Measurements from ENCODE around the gene SGTA. TPM values are rescaled to one million over a fixed set of nuclear protein-coding genes. Genes with fewer than 3 reads are reported as not detected.

Gene SGTA
- total RNA-seq, 2 experiments from 2014 or later, result 49.3 to 58.6 TPM

DNA sequence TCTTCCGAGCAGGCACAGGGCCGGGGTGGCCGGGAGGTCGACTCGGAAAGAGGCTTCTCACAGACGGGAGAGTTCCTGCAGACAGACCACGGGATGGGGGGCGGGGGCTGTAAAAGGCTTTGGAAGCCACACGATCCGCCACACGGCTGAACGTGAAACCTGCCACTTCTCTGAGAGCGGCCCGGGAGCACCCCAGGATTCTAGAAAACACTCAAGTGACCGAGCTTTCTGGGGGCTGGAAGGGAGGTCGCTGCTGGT lies 27.7 kb downstream of the SGTA start:
- H3K4me1 Mint-ChIP-seq, result peaks cover 8% of the 10 kb centered on the region
- peaks cover 8% of the 10 kb centered on the region for H3K36me3 Mint-ChIP-seq
- H3K27ac Mint-ChIP-seq, result no peak overlapping the region
- CTCF ChIA-PET, result interaction anchor here (1.1 kb wide), 1 partner anchor 107 kb away, joined by 3 read pairs; no protein-coding TSS in a partner anchor
- DNase-seq (no peak), ATAC-seq (no peak)
- no peaks in the 10 kb centered on the region for H3K27me3 Mint-ChIP-seq
- H3K4me3 Mint-ChIP-seq, result no peak overlapping the region
- no peaks in the 10 kb centered on the region for H3K9me3 Mint-ChIP-seq (ENCODE audit: low read depth)

DNA sequence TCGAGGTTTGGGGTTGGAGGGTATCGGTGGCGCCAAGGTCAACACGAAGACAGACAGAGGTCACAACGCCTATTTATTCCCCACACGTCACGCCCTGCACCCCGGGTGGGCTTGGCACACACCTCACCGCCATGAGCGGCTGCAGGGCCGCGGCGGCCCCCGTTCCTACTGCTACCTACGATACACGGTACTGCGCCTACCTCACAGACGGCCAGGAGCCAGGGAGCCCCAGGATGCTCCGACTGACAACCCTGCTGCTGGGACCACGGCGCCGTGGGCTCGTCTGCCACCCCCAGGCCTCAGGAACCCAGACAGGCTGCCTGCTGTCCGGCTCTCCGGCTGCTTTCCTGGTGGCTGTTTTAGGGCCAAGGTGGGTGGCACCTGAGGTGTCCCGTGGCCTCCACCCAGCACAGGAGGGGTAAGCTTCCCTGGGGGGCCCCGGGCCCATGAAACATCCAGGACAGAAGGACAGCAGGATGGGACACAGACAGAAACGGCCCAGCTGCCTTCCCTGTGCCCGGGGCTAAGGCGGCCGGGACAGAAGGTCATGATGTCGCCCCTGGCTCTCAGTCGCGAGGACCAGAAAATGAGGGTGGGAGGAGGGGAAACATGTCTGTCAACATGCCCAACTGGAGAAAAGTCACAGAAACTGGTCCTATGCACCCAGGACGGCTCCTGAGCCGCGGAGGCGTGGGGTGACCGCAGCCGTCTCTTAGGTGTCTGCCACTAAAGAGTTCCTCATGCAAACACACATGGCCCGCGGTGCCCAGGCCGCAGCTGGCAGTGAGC lies 28.2 kb downstream of the SGTA start:
- Mint-ChIP-seq H3K9me3 (ENCODE audit: low read depth) (no peaks in the 10 kb centered on the region), H3K27me3 (no peaks in the 10 kb centered on the region), H3K4me1 (peaks cover 6% of the 10 kb centered on the region), H3K27ac (no peak overlapping the region), H3K36me3 (peaks cover 6% of the 10 kb centered on the region), H3K4me3 (no peak overlapping the region)
- ATAC-seq, result no peak
- CTCF ChIA-PET, result no interaction called here
- DNase-seq, result no peak

DNA sequence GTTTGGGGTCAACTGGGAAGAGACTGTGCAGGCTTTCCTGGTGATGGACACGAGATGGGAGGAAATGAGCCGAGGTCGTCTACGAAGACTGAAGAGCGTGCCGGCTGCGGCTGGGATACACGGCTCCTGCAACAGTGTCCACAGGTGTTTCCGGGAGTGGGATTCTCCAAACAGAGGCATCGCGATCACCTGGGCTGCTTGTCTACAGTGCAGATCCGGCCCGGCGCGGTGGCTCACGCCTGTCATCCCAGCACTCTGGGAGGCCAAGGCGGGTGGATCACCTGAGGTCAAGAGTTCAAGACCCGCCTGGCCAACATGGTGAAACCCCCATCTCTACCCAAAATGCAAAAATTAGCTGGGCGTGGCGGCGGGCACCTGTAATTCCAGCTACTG lies 31.6 kb downstream of the SGTA start:
- CTCF ChIA-PET, result interaction anchor here (8.4 kb wide), 1 partner anchor 104 kb away, joined by 88 read pairs; no protein-coding TSS in a partner anchor
- no peak overlapping the region for H3K27ac Mint-ChIP-seq

GRCh38 chr19:2750808-2751437 lies 32.1 kb downstream of the SGTA start:
- CTCF ChIA-PET, result interaction anchor here (1.2 to 8.4 kb wide), 3 partner anchors 49 to 126 kb away, joined by 3 to 88 read pairs (median 3); no protein-coding TSS in a partner anchor
- ATAC-seq (no peak), DNase-seq (no peak)
- Mint-ChIP-seq H3K27ac (no peak overlapping the region), H3K27me3 (no peaks in the 10 kb centered on the region), H3K9me3 (ENCODE audit: low read depth) (no peaks in the 10 kb centered on the region), H3K4me1 (no peaks in the 10 kb centered on the region), H3K4me3 (no peak overlapping the region), H3K36me3 (no peaks in the 10 kb centered on the region)

More for the DNA sequence above, 31.6 kb downstream of the SGTA start:
- no peaks in the 10 kb centered on the region for H3K4me1 Mint-ChIP-seq
- no peaks in the 10 kb centered on the region for H3K36me3 Mint-ChIP-seq
- ATAC-seq (no peak), DNase-seq (no peak)
- no peaks in the 10 kb centered on the region for H3K9me3 Mint-ChIP-seq (ENCODE audit: low read depth)
- H3K4me3 Mint-ChIP-seq, result no peak overlapping the region
- no peaks in the 10 kb centered on the region for H3K27me3 Mint-ChIP-seq

- ATAC-seq, result no peak
- Mint-ChIP-seq H3K27ac (no peak overlapping the region), H3K4me3 (no peak overlapping the region), H3K36me3 (no peaks in the 10 kb centered on the region), H3K27me3 (peaks cover 8% of the 10 kb centered on the region), H3K4me1 (no peaks in the 10 kb centered on the region), H3K9me3 (ENCODE audit: low read depth) (no peaks in the 10 kb centered on the region)
- CTCF ChIA-PET, result interaction anchor here (0.8 to 8.4 kb wide), 2 partner anchors 85 to 100 kb away, joined by 3 to 88 read pairs; no protein-coding TSS in a partner anchor
- DNase-seq, result no peak
Measured at GRCh38 chr19:2747349-2747748, 35.7 kb downstream of the SGTA start.

DNA sequence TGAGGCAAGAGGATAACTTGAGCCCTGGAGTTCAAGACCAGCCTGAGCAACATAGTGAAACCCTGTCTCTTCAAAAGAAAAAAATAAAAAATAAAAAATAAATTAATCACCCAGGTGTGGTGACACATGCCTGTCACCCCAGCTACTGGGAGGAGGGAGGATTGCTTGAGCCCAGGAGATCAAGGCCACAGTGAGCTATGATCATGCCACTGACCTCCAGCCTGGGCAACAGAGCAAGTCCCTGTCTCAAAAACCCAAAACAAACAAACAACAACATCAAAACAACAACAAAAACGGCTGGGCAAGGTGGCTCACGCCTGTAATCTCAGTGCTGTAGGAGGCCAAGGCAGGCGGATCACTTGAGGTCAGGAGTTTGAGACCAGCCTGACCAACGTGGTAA lies 39.0 kb downstream of the SGTA start:
- no peak for ATAC-seq

DNA sequence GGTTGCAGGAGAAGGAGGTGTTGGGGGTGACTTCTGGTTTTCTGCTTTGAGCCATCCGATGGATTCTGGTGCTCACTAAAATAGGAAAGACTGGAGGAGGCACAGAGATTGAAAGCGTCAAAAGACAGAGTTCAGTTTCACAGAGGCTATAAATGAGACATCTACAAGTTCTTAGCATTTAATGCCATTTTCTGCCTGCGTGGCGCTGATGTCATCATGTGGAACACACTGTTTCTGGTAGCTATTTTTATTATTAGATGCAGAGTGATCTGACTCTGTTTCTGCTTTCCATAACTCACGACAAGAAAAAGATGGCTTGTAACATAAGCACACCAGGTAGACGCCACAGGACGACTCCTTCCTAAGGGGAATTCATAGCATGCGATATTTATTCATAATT lies 40.0 kb downstream of the SGTA start:
- DNase-seq, result no peak
- peaks cover 12% of the 10 kb centered on the region for H3K27me3 Mint-ChIP-seq
- H3K4me1 Mint-ChIP-seq, result peaks cover 14% of the 10 kb centered on the region
- CTCF ChIA-PET, result no interaction called here
- H3K36me3 Mint-ChIP-seq, result peaks cover 4% of the 10 kb centered on the region
- no peak for ATAC-seq
- no peak overlapping the region for H3K4me3 Mint-ChIP-seq
- H3K27ac Mint-ChIP-seq, result no peak overlapping the region
- no peaks in the 10 kb centered on the region for H3K9me3 Mint-ChIP-seq (ENCODE audit: low read depth)

More for the DNA sequence above, 39.0 kb downstream of the SGTA start:
- no peak for DNase-seq
- Mint-ChIP-seq H3K4me1 (peaks cover 7% of the 10 kb centered on the region), H3K36me3 (no peaks in the 10 kb centered on the region), H3K9me3 (ENCODE audit: low read depth) (no peaks in the 10 kb centered on the region), H3K4me3 (no peak overlapping the region), H3K27me3 (peaks cover 12% of the 10 kb centered on the region), H3K27ac (no peak overlapping the region)
- CTCF ChIA-PET, result no interaction called here

DNA sequence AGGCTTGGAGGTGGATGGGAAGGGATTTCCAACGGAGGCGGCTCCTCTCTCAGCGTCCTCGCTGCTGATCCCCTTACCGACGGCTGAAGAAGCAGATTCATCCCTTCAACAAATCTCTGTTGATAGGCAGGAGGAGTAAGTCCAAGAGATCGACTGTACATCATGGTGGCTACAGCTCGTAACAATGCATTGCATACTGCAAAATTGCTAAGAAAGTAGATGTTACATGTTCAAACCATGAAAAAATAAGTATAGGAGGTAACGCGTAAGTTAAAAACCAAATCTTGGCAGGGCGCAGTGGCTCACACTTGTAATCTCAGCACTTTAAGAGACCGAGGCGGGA lies 42.8 kb downstream of the SGTA start:
- ATAC-seq (no peak), DNase-seq (no peak)
- Mint-ChIP-seq H3K4me1 (peaks cover 14% of the 10 kb centered on the region), H3K36me3 (peaks cover 25% of the 10 kb centered on the region), H3K9me3 (ENCODE audit: low read depth) (no peaks in the 10 kb centered on the region), H3K27me3 (peaks cover 12% of the 10 kb centered on the region), H3K27ac (no peak overlapping the region), H3K4me3 (peak overlapping the region; percentile 87)
- CTCF ChIA-PET, result interaction anchor here (1.8 to 3.9 kb wide), 2 partner anchors 9 to 79 kb away, joined by 5 to 15 read pairs; partner anchors contain the start of gene ZNF554

- Mint-ChIP-seq H3K4me1 (peaks cover 14% of the 10 kb centered on the region), H3K27ac (peak within 1 kb of the TSS; percentile 76), H3K27me3 (peaks cover 12% of the 10 kb centered on the region), H3K9me3 (ENCODE audit: low read depth) (no peaks in the 10 kb centered on the region), H3K36me3 (peaks cover 28% of the 10 kb centered on the region), H3K4me3 (peak within 1 kb of the TSS; percentile 87)
- CTCF ChIA-PET, result interaction anchor here (1.2 to 3.9 kb wide), 5 partner anchors 10 to 211 kb away, joined by 3 to 15 read pairs (median 5); partner anchors contain the start of gene ZNF554
- DNase-seq, result peak; percentile 99
- ATAC-seq, result peak; percentile 99
Measured at GRCh38 chr19:2739602-2740313, 43.3 kb downstream of the SGTA start, which contains the start of gene SLC39A3. Gene SLC39A3, minus strand, starts transcription at chr19:2740017. Its CDS starts 2,760 bp downstream, at chr19:2737257.

GRCh38 chr19:2736550-2737190 lies 46.4 kb downstream of the SGTA start:
- ATAC-seq, result no peak
- Mint-ChIP-seq H3K4me3 (no peak overlapping the region), H3K4me1 (peaks cover 14% of the 10 kb centered on the region), H3K27ac (no peak overlapping the region), H3K9me3 (ENCODE audit: low read depth) (no peaks in the 10 kb centered on the region), H3K27me3 (peaks cover 4% of the 10 kb centered on the region), H3K36me3 (peaks cover 29% of the 10 kb centered on the region)
- CTCF ChIA-PET, result no interaction called here
- no peak for DNase-seq

GRCh38 chr19:2735374-2735773 lies 47.7 kb downstream of the SGTA start:
- H3K4me3 Mint-ChIP-seq, result no peak overlapping the region
- DNase-seq (no peak), ATAC-seq (no peak)
- H3K4me1 Mint-ChIP-seq, result peaks cover 14% of the 10 kb centered on the region
- CTCF ChIA-PET, result no interaction called here
- no peaks in the 10 kb centered on the region for H3K27me3 Mint-ChIP-seq
- H3K27ac Mint-ChIP-seq, result no peak overlapping the region
- peaks cover 29% of the 10 kb centered on the region for H3K36me3 Mint-ChIP-seq
- no peaks in the 10 kb centered on the region for H3K9me3 Mint-ChIP-seq (ENCODE audit: low read depth)

- Mint-ChIP-seq H3K9me3 (ENCODE audit: low read depth) (no peaks in the 10 kb centered on the region), H3K36me3 (peaks cover 29% of the 10 kb centered on the region), H3K27me3 (no peaks in the 10 kb centered on the region), H3K4me1 (peaks cover 10% of the 10 kb centered on the region), H3K27ac (no peak overlapping the region), H3K4me3 (no peak overlapping the region)
- no peak for DNase-seq
- CTCF ChIA-PET, result interaction anchor here (1.1 kb wide), 1 partner anchor 86 kb away, joined by 3 read pairs; no protein-coding TSS in a partner anchor
- ATAC-seq, result no peak
Measured at GRCh38 chr19:2734589-2735288, 48.3 kb downstream of the SGTA start.

Data from activated CD8-positive, alpha-beta memory T cell treated with anti-CD3 and anti-CD28 coated beads, Interleukin-2, amount 10 ng/mL, durations not matched to agents 7 days and 5 days (primary cell).